G401.6 (cell line): ENCODE data around the gene TMEM167A.

Experiments used
- FAIRE-seq: peaks from 2 replicates; lab custom pipeline; 2012; peaks lifted over from hg19 to GRCh38; lab: Jason Lieb, UNC

TMEM167A gene

GRCh38 chr5:83076742-83077661, at the start of gene TMEM167A, which contains the start of gene XRCC4:
Gene TMEM167A (minus strand): TSS chr5:83077394. CDS start chr5:83077323, 71 bp downstream.
Gene XRCC4 (plus strand): TSS chr5:83077547. CDS start chr5:83104920, 27,373 bp downstream.
- FAIRE-seq, result peak; percentile 99

- FAIRE-seq, result no peak
Measured at GRCh38 chr5:83126501-83126900, 49.3 kb upstream of the TMEM167A start.

- no peak for FAIRE-seq
Measured at GRCh38 chr5:83125560-83125959, 48.4 kb upstream of the TMEM167A start.

- no peak for FAIRE-seq
Measured at GRCh38 chr5:83124593-83124992, 47.4 kb upstream of the TMEM167A start.

- FAIRE-seq, result no peak
Measured at GRCh38 chr5:83118976-83119375, 41.8 kb upstream of the TMEM167A start.

- FAIRE-seq, result no peak
Measured at GRCh38 chr5:83118471-83118870, 41.3 kb upstream of the TMEM167A start.

- FAIRE-seq, result no peak
Measured at GRCh38 chr5:83115816-83116215, 38.6 kb upstream of the TMEM167A start.

- FAIRE-seq, result no peak
Measured at GRCh38 chr5:83109380-83109779, 32.2 kb upstream of the TMEM167A start.

- FAIRE-seq, result no peak
Measured at GRCh38 chr5:83107692-83108420, 30.7 kb upstream of the TMEM167A start.

- FAIRE-seq, result no peak
Measured at GRCh38 chr5:83104021-83104420, 26.8 kb upstream of the TMEM167A start.

- FAIRE-seq, result peak; percentile 36
Measured at GRCh38 chr5:83102364-83102980, 25.3 kb upstream of the TMEM167A start.

- FAIRE-seq, result no peak
Measured at GRCh38 chr5:83101514-83101913, 24.3 kb upstream of the TMEM167A start.

- FAIRE-seq, result no peak
Measured at GRCh38 chr5:83099445-83099844, 22.3 kb upstream of the TMEM167A start.

GRCh38 chr5:83099001-83099400, 21.8 kb upstream of the TMEM167A start:
- FAIRE-seq, result no peak

- FAIRE-seq, result peak; percentile 98
Measured at GRCh38 chr5:83097689-83098231, 20.6 kb upstream of the TMEM167A start.

- FAIRE-seq, result no peak
Measured at GRCh38 chr5:83096660-83097339, 19.6 kb upstream of the TMEM167A start.

GRCh38 chr5:83095957-83096539, 18.9 kb upstream of the TMEM167A start:
- peak; percentile 97 for FAIRE-seq

- no peak for FAIRE-seq
Measured at GRCh38 chr5:83095163-83095956, 18.2 kb upstream of the TMEM167A start.

- FAIRE-seq, result peak; percentile 36
Measured at GRCh38 chr5:83093692-83094091, 16.5 kb upstream of the TMEM167A start.

GRCh38 chr5:83092619-83093018, 15.4 kb upstream of the TMEM167A start:
- no peak for FAIRE-seq

- FAIRE-seq, result no peak
Measured at GRCh38 chr5:83090169-83090568, 13.0 kb upstream of the TMEM167A start.
